Measurements from ENCODE around the gene EEF1AKMT2. TPM values are rescaled to one million over a fixed set of nuclear protein-coding genes. Genes with fewer than 3 reads are reported as not detected.
"Not testable (repeated sequence)": the region's sequence is repeated elsewhere in the genome, so short reads cannot be mapped to it uniquely, and the experiment has no call there.

Gene EEF1AKMT2
- total RNA-seq, 1 donor from 2014 or later = 14.1 TPM

DNA sequence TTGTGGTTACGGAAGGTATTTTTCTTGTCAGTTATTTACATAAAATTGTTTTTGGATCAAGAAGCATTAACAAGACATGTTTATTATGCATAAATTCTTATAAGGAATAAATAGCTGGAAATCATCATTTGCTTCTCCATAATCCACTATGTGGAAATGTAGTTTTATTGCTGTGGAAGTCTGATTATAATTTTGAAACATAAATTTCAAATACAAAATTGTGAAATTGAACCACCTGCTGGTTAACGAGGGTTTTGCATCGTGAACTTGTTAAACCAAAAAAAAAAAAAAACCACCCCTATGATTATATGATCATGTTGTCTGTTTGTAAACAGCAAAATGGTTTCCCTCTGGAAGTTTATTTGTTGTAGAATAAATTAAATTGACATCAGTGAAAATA is 35.8 kb upstream of the EEF1AKMT2 start:
- Histone ChIP-seq H3K9me3 (no peaks in the 10 kb centered on the region), H3K4me3 (no peak overlapping the region), H3K4me1 (no peaks in the 10 kb centered on the region), H3K36me3 (peaks cover 75% of the 10 kb centered on the region), H3K27me3 (ENCODE audit: low read depth) (no peaks in the 10 kb centered on the region), H3K27ac (no peak overlapping the region)
- intact Hi-C loops (cut with DNase I) = no loop called here
- TF ChIP-seq, protein P1, sequence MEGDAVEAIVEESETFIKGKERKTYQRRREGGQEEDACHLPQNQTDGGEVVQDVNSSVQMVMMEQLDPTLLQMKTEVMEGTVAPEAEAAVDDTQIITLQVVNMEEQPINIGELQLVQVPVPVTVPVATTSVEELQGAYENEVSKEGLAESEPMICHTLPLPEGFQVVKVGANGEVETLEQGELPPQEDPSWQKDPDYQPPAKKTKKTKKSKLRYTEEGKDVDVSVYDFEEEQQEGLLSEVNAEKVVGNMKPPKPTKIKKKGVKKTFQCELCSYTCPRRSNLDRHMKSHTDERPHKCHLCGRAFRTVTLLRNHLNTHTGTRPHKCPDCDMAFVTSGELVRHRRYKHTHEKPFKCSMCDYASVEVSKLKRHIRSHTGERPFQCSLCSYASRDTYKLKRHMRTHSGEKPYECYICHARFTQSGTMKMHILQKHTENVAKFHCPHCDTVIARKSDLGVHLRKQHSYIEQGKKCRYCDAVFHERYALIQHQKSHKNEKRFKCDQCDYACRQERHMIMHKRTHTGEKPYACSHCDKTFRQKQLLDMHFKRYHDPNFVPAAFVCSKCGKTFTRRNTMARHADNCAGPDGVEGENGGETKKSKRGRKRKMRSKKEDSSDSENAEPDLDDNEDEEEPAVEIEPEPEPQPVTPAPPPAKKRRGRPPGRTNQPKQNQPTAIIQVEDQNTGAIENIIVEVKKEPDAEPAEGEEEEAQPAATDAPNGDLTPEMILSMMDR (IDR thresholded peaks at IDR 0.05) = peak; percentile 55
- ATAC-seq (no peak), DNase-seq (no peak)

DNA sequence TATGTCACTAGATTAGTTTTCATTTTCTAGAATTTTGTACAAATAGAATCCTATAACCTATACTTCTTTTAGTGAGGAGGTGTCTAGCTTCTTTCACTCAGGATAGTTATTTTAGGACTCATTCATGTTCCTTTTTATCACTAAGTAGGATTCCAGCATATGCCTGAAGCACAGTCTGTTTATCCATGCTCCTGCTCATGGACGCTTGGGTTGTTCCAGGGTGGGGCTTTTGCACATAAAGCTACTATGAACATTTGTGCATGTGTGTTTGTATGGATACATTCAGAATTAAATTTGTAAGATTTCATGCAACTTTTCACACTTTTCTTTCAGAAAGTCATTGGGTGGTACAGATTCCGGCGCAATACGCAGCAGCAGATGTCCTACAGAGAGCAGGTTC is 34.6 kb upstream of the EEF1AKMT2 start:
- H3K4me3 ChIP-seq = no peak overlapping the region
- TF ChIP-seq, protein P1 (IDR thresholded peaks at IDR 0.05) = no peak
- H3K9me3 ChIP-seq = no peaks in the 10 kb centered on the region
- no peak overlapping the region for H3K27ac ChIP-seq
- intact Hi-C loops (cut with DNase I) = no loop called here
- no peak for DNase-seq
- no peaks in the 10 kb centered on the region for H3K27me3 ChIP-seq (ENCODE audit: low read depth)
- H3K36me3 ChIP-seq = peaks cover 73% of the 10 kb centered on the region
- H3K4me1 ChIP-seq = no peaks in the 10 kb centered on the region
- ATAC-seq = no peak

DNA sequence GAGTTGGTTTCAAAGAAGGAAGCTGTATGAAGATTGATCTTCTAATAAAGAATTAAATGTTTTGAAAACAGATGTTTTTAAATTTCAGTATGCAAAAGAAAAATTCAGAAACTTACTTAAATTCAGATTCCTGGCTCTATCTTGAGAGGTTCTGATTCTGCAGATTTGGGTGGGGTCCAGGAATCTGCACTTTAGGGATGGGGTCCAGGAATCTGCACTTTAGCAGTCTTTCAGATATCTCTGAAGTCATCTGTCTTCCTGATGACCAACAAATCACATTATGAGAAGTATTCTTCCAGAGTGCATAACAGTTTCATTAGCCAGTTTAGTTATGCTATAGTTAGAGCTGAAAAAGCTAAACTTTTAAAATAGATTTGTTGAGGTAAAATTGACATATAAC is 34.0 kb upstream of the EEF1AKMT2 start:
- Histone ChIP-seq H3K36me3 (peaks cover 72% of the 10 kb centered on the region), H3K4me3 (no peak overlapping the region), H3K27me3 (ENCODE audit: low read depth) (no peaks in the 10 kb centered on the region), H3K4me1 (no peaks in the 10 kb centered on the region), H3K27ac (no peak overlapping the region), H3K9me3 (no peaks in the 10 kb centered on the region)
- intact Hi-C loops (cut with DNase I) = no loop called here
- ATAC-seq (no peak), DNase-seq (no peak)
- TF ChIP-seq, protein P1 (IDR thresholded peaks at IDR 0.05) = no peak

DNA sequence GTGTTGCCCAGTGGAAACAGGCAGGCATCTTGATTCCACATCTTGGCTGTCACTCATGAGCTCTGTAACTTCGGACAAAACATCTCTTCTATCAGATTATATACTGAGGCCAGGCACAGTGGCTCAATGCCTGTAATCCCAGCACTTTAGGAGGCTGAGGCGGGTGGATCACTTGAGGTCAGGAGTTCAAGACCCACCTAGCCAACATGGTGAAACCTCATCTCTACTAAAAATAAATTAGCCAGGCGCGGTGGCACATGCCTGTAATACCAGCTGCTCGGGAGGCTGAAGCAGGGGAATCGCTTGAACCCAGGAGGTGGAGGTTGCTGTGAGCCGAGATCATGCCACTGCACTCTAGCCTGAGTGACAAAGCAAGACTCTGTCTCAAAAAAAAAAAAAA is 33.2 kb upstream of the EEF1AKMT2 start:
- H3K27ac ChIP-seq; ATAC-seq; H3K4me1 ChIP-seq; DNase-seq; H3K9me3 ChIP-seq; intact Hi-C loops (cut with DNase I); H3K27me3 ChIP-seq (ENCODE audit: low read depth); H3K4me3 ChIP-seq: not testable (repeated sequence)
- H3K36me3 ChIP-seq = peaks cover 70% of the 10 kb centered on the region

DNA sequence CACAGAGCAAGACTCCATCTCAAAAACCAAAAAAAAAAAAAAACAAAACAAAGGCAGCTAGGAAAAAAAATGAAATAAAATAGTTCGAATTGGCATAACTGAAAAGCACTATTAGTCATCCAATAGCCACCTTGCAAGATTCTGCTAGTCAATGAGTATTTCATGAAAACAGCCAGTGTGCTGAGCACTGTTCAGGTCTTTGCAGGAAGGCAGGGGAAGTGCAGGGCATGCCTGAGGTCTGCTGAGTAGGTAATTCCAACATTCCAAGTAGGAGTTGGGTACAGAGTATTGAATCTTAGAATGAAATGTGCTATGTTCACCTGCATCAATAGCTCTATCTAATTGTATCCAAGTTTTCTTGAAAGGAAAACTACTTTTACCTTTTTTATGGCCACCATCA is 32.8 kb upstream of the EEF1AKMT2 start:
- TF ChIP-seq, protein P1 (IDR thresholded peaks at IDR 0.05) = no peak
- H3K4me3 ChIP-seq = no peak overlapping the region
- H3K27me3 ChIP-seq (ENCODE audit: low read depth) = no peaks in the 10 kb centered on the region
- intact Hi-C loops (cut with DNase I) = no loop called here
- no peak for ATAC-seq
- no peaks in the 10 kb centered on the region for H3K4me1 ChIP-seq
- DNase-seq = no peak
- no peaks in the 10 kb centered on the region for H3K9me3 ChIP-seq
- H3K27ac ChIP-seq = no peak overlapping the region
- H3K36me3 ChIP-seq = peaks cover 70% of the 10 kb centered on the region

DNA sequence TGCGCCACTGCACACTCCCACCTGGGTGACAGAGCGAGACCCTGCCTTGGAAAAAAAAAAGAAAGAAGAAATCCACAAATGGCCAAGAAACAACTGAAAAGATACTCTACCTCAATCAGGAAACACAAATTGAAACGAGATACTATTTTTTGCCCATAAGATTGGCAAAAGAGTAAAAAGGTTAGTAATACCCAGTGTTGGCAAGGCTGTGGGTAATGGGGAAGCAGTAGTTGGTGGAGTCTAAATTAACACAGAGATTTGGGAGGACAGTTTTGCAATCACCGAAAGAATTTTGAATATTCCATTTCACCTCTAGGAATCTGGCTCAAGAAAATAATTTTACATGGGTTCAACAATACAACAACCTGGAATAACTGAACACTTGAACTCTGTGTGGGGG is 29.8 kb upstream of the EEF1AKMT2 start:
- intact Hi-C loops (cut with DNase I) = no loop called here
- DNase-seq (no peak), ATAC-seq (no peak)
- Histone ChIP-seq H3K27me3 (ENCODE audit: low read depth) (no peaks in the 10 kb centered on the region), H3K4me1 (no peaks in the 10 kb centered on the region), H3K9me3 (no peaks in the 10 kb centered on the region), H3K4me3 (no peak overlapping the region), H3K36me3 (peaks cover 71% of the 10 kb centered on the region), H3K27ac (no peak overlapping the region)
- TF ChIP-seq, protein P1 (IDR thresholded peaks at IDR 0.05) = no peak

All from lower lobe of right lung (tissue), 2 donors.